HepG2 (cell line): ENCODE data around the gene AK3. TPM values are rescaled to one million over a fixed set of nuclear protein-coding genes. Genes with fewer than 3 reads are reported as not detected.

Source experiments
- ARID5B ChIP-seq: IDR thresholded peaks from 2 replicates; pipeline ENCODE4 v1.4.0; 2020; ENCODE audit warnings: mild to moderate bottlenecking, missing genetic modification reagents
- CBX1 ChIP-seq: IDR thresholded peaks from one replicate; pipeline ENCODE4 v1.6.1; 2016; ENCODE audit warnings: antibody characterized with exemption, low read depth
- MATR3 ChIP-seq: sonication (generic); formaldehyde crosslinking; IDR thresholded peaks from 2 replicates; pipeline ENCODE4 v1.4.0; 2020; ENCODE audit warnings: missing genetic modification reagents
- MTERF4 ChIP-seq: sonication (generic); formaldehyde crosslinking; IDR thresholded peaks from 2 replicates; pipeline ENCODE4 v1.8.0; 2023; ENCODE audit warnings: mild to moderate bottlenecking, missing genetic modification reagents
- NBN ChIP-seq: fragments of 450-650 bp; conservative IDR thresholded peaks from 2 replicates; pipeline ENCODE4 v1.6.1; 2017
- RCOR2 ChIP-seq: IDR thresholded peaks from 2 replicates; pipeline ENCODE4 v1.6.1; 2016; ENCODE audit warnings: missing biosample characterization, missing genetic modification reagents
- TBX2 ChIP-seq: sonication (generic); formaldehyde crosslinking; IDR thresholded peaks from 2 replicates; pipeline ENCODE4 v1.5.0; 2020; ENCODE audit warnings: missing genetic modification reagents, mild to moderate bottlenecking, borderline replicate concordance
- ZBTB10 ChIP-seq: sonication (generic); formaldehyde crosslinking; IDR thresholded peaks from 2 replicates; pipeline ENCODE4 v1.4.0; 2020; ENCODE audit warnings: missing genetic modification reagents, borderline replicate concordance
- ZBTB4 ChIP-seq: sonication (generic); formaldehyde crosslinking; IDR thresholded peaks from 2 replicates; pipeline ENCODE4 v1.4.0; 2020; ENCODE audit warnings: missing genetic modification reagents, mild to moderate bottlenecking, borderline replicate concordance
- ZHX1 ChIP-seq: sonication (generic); formaldehyde crosslinking; IDR thresholded peaks from 2 replicates; pipeline ENCODE4 v1.8.1; 2022; ENCODE audit warnings: low read depth, mild to moderate bottlenecking, missing genetic modification reagents
- ZNF367 ChIP-seq: sonication (generic); formaldehyde crosslinking; IDR thresholded peaks from 2 replicates; pipeline ENCODE4 v1.4.0; 2020; ENCODE audit warnings: missing genetic modification reagents, borderline replicate concordance
- ZNF740 ChIP-seq: sonication (generic); formaldehyde crosslinking; IDR thresholded peaks from 2 replicates; pipeline ENCODE4 v1.4.0; 2020; ENCODE audit warnings: missing genetic modification reagents
- polyA plus RNA-seq, 8 experiments: library from polyadenylated mRNA; depleted of rRNA in 3 of 8; stranded (reverse) in 7 of 8; unstranded in 1 of 8; fragments of >200 nt; fragmentation: Illumina TruSeq in 4 of 8; extraction: Trizol in 4 of 8; gene quantifications; 2 replicates each; pipeline versions ENCODE4 v1.2.1 to v1.2.3, GENCODE V29; 2011 to 2016; ENCODE audit warnings: low read depth in 4 of 8, missing spikeins in 1 of 8, mixed read lengths in 1 of 8; ENCODE audit not compliant: insufficient read depth in 1 of 8
- total RNA-seq, 5 experiments: library from RNA; depleted of rRNA; stranded (reverse); fragments of >200 nt; fragmentation: Illumina TruSeq; extraction: Trizol; gene quantifications; 2 replicates each; pipeline ENCODE4 v1.2.3, GENCODE V29; 2016; ENCODE audit warnings: low read depth in 1 of 5

AK3 gene
- total and polyA plus RNA-seq, 2 of the 13 experiments (the other 11 are each of a cell fraction or from before 2014, with no cell fraction given) = 76.8 to 109 TPM

- TF ChIP-seq ZBTB10 = no peak
- 0 out of 2 replicates have a peak, but pooled peaks have one; percentile 28 for TF ChIP-seq ZBTB4
- no peak for TF ChIP-seq RCOR2 (CRISPR knock-in tag)
- no peak for TF ChIP-seq MATR3 (CRISPR knock-in tag)
- no peak for TF ChIP-seq NBN
- no peak for TF ChIP-seq CBX1
- peak; percentile 25; the same call in 1 of the 2 replicates for TF ChIP-seq TBX2 (CRISPR knock-in tag)
- peak; percentile 50; the same call in 1 of the 2 replicates for TF ChIP-seq ARID5B
- TF ChIP-seq ZHX1 (CRISPR knock-in tag) = 0 out of 2 replicates have a peak, but pooled peaks have one; percentile 28
- no peak for TF ChIP-seq ZNF740 (CRISPR knock-in tag)
- TF ChIP-seq MTERF4 (CRISPR knock-in tag) = peak; percentile 72; the same call in 1 of the 2 replicates
- no peak for TF ChIP-seq ZNF367
These were observed 74.8 kb downstream of the AK3 start, which contains the start of gene SPATA6L (continued) for GRCh38 chr9:4666042-4666699.
